Measurements from ENCODE around the gene WNT1.

DNA sequence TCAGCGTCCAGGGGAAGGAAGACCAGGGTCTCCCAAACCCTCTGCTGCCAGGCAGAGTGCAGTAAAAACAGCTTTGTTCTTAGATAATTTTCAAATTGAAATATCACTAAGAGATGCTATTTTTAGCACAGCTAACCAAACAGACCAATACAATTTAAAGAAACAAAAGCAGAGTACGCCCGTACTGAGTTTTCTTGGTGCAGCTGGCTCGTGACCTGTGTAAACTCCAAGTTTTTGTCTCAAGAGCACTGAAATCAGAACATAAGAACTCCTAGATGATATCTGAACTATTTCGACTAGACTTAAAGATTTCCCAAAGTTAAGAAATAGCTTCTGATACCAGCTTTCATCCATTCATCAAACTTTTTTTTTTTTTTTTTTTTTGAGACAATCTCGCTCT, 31.2 kb upstream of the WNT1 start:
- no peak for TF ChIP-seq POLR2A (IDR thresholded peaks at IDR 0.05; ENCODE audit: low read length)
- TF ChIP-seq GATA1 (IDR thresholded peaks at IDR 0.05; ENCODE audit: low read depth, low read length), result no peak

All from erythroblast (primary cell).